GM12891 (cell line): Measurements from ENCODE around the gene GPC5.
A peak's percentile ranks its signal among the peaks of the same experiment; 100 is the strongest.

Source experiments
- DNase-seq: peaks from one replicate; pipeline ENCODE4 v3.0.0; 2011; ENCODE audit warnings: low spot score; ENCODE audit not compliant: insufficient read length
- FAIRE-seq: peaks from 2 replicates; lab custom pipeline; 2011; peaks lifted over from hg19 to GRCh38; lab: Jason Lieb, UNC
- PAX5 ChIP-seq: IDR thresholded peaks from 2 replicates; pipeline ENCODE4 v1.6.1; 2011; ENCODE audit warnings: low read length, moderate library complexity, mild to moderate bottlenecking; ENCODE audit not compliant: insufficient read depth, severe bottlenecking
- POLR2A ChIP-seq: IDR thresholded peaks from 2 replicates; pipeline ENCODE4 v1.6.1; 2011; ENCODE audit warnings: low read depth, low read length, control low read depth
- POLR2AphosphoS5 ChIP-seq: IDR thresholded peaks from 2 replicates; pipeline ENCODE4 v1.6.1; 2011; ENCODE audit warnings: low read depth, low read length, control low read depth
- POU2F2 ChIP-seq: IDR thresholded peaks from 2 replicates; pipeline ENCODE4 v1.6.1; 2011; ENCODE audit warnings: low read depth, mild to moderate bottlenecking, control low read depth, low read length, moderate library complexity
- SPI1 ChIP-seq: IDR thresholded peaks from 2 replicates; pipeline ENCODE4 v1.6.1; 2011; ENCODE audit warnings: low read depth, low read length, control low read depth
- TAF1 ChIP-seq: IDR thresholded peaks from 2 replicates; pipeline ENCODE4 v1.6.1; 2011; ENCODE audit warnings: low read depth, low read length, control low read depth

Gene GPC5

GRCh38 chr13:92173254-92173653, 774.8 kb downstream of the GPC5 start:
- TF ChIP-seq SPI1 (no peak), TAF1 (no peak), PAX5 (no peak), POLR2AphosphoS5 (no peak), POLR2A (no peak), POU2F2 (no peak)
- no peak for FAIRE-seq
- DNase-seq: no peak

GRCh38 chr13:92175330-92175729, 776.9 kb downstream of the GPC5 start:
- DNase-seq (peak; percentile 2), FAIRE-seq (no peak)
- TF ChIP-seq POLR2AphosphoS5 (no peak), SPI1 (no peak), TAF1 (no peak), POU2F2 (no peak), POLR2A (no peak), PAX5 (no peak)

- TF ChIP-seq SPI1 (no peak), POU2F2 (no peak), PAX5 (no peak), TAF1 (no peak), POLR2AphosphoS5 (no peak), POLR2A (no peak)
- DNase-seq (no peak), FAIRE-seq (no peak)
These were observed 779.5 kb downstream of the GPC5 start for GRCh38 chr13:92177966-92178365.

GRCh38 chr13:92179223-92179622, 780.8 kb downstream of the GPC5 start:
- DNase-seq (no peak), FAIRE-seq (no peak)
- no peak for TF ChIP-seq TAF1
- TF ChIP-seq PAX5: no peak
- TF ChIP-seq SPI1: no peak
- TF ChIP-seq POU2F2: no peak
- no peak for TF ChIP-seq POLR2AphosphoS5
- no peak for TF ChIP-seq POLR2A

- peak; percentile 70 for FAIRE-seq
- TF ChIP-seq TAF1 (no peak), POU2F2 (no peak), PAX5 (no peak), SPI1 (no peak), POLR2A (no peak), POLR2AphosphoS5 (no peak)
- DNase-seq: peak; percentile 15
These were observed 789.1 kb downstream of the GPC5 start for GRCh38 chr13:92187378-92187989.

GRCh38 chr13:92188574-92188973, 790.2 kb downstream of the GPC5 start:
- TF ChIP-seq TAF1 (no peak), PAX5 (no peak), SPI1 (no peak), POLR2A (no peak), POU2F2 (no peak), POLR2AphosphoS5 (no peak)
- FAIRE-seq: no peak
- DNase-seq: no peak

GRCh38 chr13:92196591-92197256, 798.3 kb downstream of the GPC5 start:
- no peak for TF ChIP-seq POLR2AphosphoS5
- no peak for TF ChIP-seq SPI1
- no peak for FAIRE-seq
- no peak for DNase-seq

GRCh38 chr13:92197669-92198068, 799.2 kb downstream of the GPC5 start:
- no peak for FAIRE-seq
- TF ChIP-seq SPI1: no peak
- no peak for TF ChIP-seq POU2F2
- no peak for TF ChIP-seq PAX5
- TF ChIP-seq POLR2AphosphoS5: no peak
- no peak for TF ChIP-seq POLR2A
- no peak for TF ChIP-seq TAF1
- DNase-seq: no peak

- FAIRE-seq: no peak
- DNase-seq: no peak
- TF ChIP-seq POLR2AphosphoS5 (no peak), PAX5 (no peak), POLR2A (no peak), POU2F2 (no peak), SPI1 (no peak), TAF1 (no peak)
These were observed 820.2 kb downstream of the GPC5 start for GRCh38 chr13:92218615-92219014.

- TF ChIP-seq TAF1 (no peak), SPI1 (no peak), POU2F2 (no peak), POLR2AphosphoS5 (no peak), POLR2A (no peak), PAX5 (no peak)
- FAIRE-seq (no peak), DNase-seq (no peak)
These were observed 823.5 kb downstream of the GPC5 start for GRCh38 chr13:92221916-92222315.
